ENCODE results near the gene CHD1L.
"Not testable (repeated sequence)": the region's sequence is repeated elsewhere in the genome, so short reads cannot be mapped to it uniquely, and the experiment has no call there.

The CHD1L gene

GRCh38 chr1:147242449-147243227 lies at the start of gene CHD1L:
TSS of gene CHD1L (plus strand) at chr1:147242684. CDS start at chr1:147242704, 20 bp downstream.
- DNase-seq (ENCODE audit: low read depth in 2 of 2), result peak; percentile 86 to 87

GRCh38 chr1:147197324-147197723 lies 45.2 kb upstream of the CHD1L start:
- DNase-seq (ENCODE audit: low read depth in 2 of 2), result not testable (repeated sequence)

GRCh38 chr1:147201276-147201675 lies 41.2 kb upstream of the CHD1L start:
- DNase-seq (ENCODE audit: low read depth in 2 of 2), result no peak

GRCh38 chr1:147201786-147202185 lies 40.7 kb upstream of the CHD1L start:
- no peak for DNase-seq (ENCODE audit: low read depth in 2 of 2)

- DNase-seq (ENCODE audit: low read depth in 2 of 2), result no peak
Observed at GRCh38 chr1:147202576-147202975, 39.9 kb upstream of the CHD1L start.

- no peak for DNase-seq (ENCODE audit: low read depth in 2 of 2)
Observed at GRCh38 chr1:147204080-147204479, 38.4 kb upstream of the CHD1L start.

GRCh38 chr1:147207192-147207591 lies 35.3 kb upstream of the CHD1L start:
- no peak for DNase-seq (ENCODE audit: low read depth in 2 of 2)

GRCh38 chr1:147208619-147209018 lies 33.9 kb upstream of the CHD1L start:
- DNase-seq (ENCODE audit: low read depth in 2 of 2), result no peak

GRCh38 chr1:147209825-147210821 lies 32.4 kb upstream of the CHD1L start:
- no peak for DNase-seq (ENCODE audit: low read depth in 2 of 2)

GRCh38 chr1:147210987-147211386 lies 31.5 kb upstream of the CHD1L start:
- DNase-seq (ENCODE audit: low read depth in 2 of 2), result no peak

GRCh38 chr1:147211577-147211976 lies 30.9 kb upstream of the CHD1L start:
- no peak for DNase-seq (ENCODE audit: low read depth in 2 of 2)

- no peak for DNase-seq (ENCODE audit: low read depth in 2 of 2)
Observed at GRCh38 chr1:147213271-147213670, 29.2 kb upstream of the CHD1L start.

GRCh38 chr1:147214325-147214724 lies 28.2 kb upstream of the CHD1L start:
- no peak for DNase-seq (ENCODE audit: low read depth in 2 of 2)

GRCh38 chr1:147214842-147215539 lies 27.5 kb upstream of the CHD1L start:
- DNase-seq (ENCODE audit: low read depth in 2 of 2), result no peak

- no peak for DNase-seq (ENCODE audit: low read depth in 2 of 2)
Observed at GRCh38 chr1:147215540-147215916, 27.0 kb upstream of the CHD1L start.

- DNase-seq (ENCODE audit: low read depth in 2 of 2), result no peak
Observed at GRCh38 chr1:147216124-147216523, 26.4 kb upstream of the CHD1L start.

- DNase-seq (ENCODE audit: low read depth in 2 of 2), result no peak
Observed at GRCh38 chr1:147217141-147217540, 25.3 kb upstream of the CHD1L start.

- no peak for DNase-seq (ENCODE audit: low read depth in 2 of 2)
Observed at GRCh38 chr1:147218606-147219005, 23.9 kb upstream of the CHD1L start.

- DNase-seq (ENCODE audit: low read depth in 2 of 2), result no peak
Observed at GRCh38 chr1:147223740-147224615, 18.5 kb upstream of the CHD1L start.

GRCh38 chr1:147225193-147225730 lies 17.2 kb upstream of the CHD1L start, which contains the start of gene FMO5:
TSS of gene FMO5 (minus strand) at chr1:147225339. CDS start at chr1:147225029, 310 bp downstream.
- DNase-seq (ENCODE audit: low read depth in 2 of 2), result peak; percentile 14 to 21

GRCh38 chr1:147231032-147231431 lies 11.5 kb upstream of the CHD1L start:
- DNase-seq (ENCODE audit: low read depth in 2 of 2), result not testable (repeated sequence)

All from fibroblast of skin of left quadriceps (primary cell).